Stimulated activated CD4-positive, alpha-beta T cell treated with anti-CD3 and anti-CD28 coated beads, Interleukin-4, amount 100 ng/mL, for 4 hours (primary cell): ENCODE measurements around the gene RAB17.

Source experiments
- DNase-seq, 2 experiments: peaks; one replicate each; pipeline ENCODE4 v3.0.0-alpha.2; 2020

RAB17 gene

GRCh38 chr2:237575869-237576862 lies 14.4 kb downstream of the RAB17 start:
- no peak for DNase-seq

- DNase-seq, result no peak
These were observed 15.4 kb downstream of the RAB17 start for GRCh38 chr2:237574894-237575868.

- DNase-seq, result no peak
These were observed 16.1 kb downstream of the RAB17 start for GRCh38 chr2:237574467-237574866.

GRCh38 chr2:237573721-237574415 lies 16.7 kb downstream of the RAB17 start:
- no peak for DNase-seq

- no peak for DNase-seq
These were observed 17.8 kb downstream of the RAB17 start for GRCh38 chr2:237572742-237573101.

- DNase-seq, result peak; percentile 78 to 92
These were observed 18.4 kb downstream of the RAB17 start for GRCh38 chr2:237572021-237572741.

- DNase-seq, result no peak
These were observed 19.0 kb downstream of the RAB17 start for GRCh38 chr2:237571551-237571950.

GRCh38 chr2:237570776-237571335 lies 19.7 kb downstream of the RAB17 start:
- DNase-seq, result no peak

- no peak for DNase-seq
These were observed 20.6 kb downstream of the RAB17 start for GRCh38 chr2:237569896-237570295.

- no peak for DNase-seq
These were observed 21.5 kb downstream of the RAB17 start for GRCh38 chr2:237569041-237569440.

GRCh38 chr2:237568121-237568660 lies 22.3 kb downstream of the RAB17 start:
- no peak for DNase-seq

GRCh38 chr2:237567276-237568029 lies 23.1 kb downstream of the RAB17 start:
- no peak for DNase-seq

GRCh38 chr2:237566401-237567235 lies 23.9 kb downstream of the RAB17 start, which contains the start of gene PRLH:
Gene PRLH, plus strand, starts transcription at chr2:237566574. Its CDS starts 0 bp downstream, at chr2:237566574.
- no peak for DNase-seq

GRCh38 chr2:237565974-237566373 lies 24.6 kb downstream of the RAB17 start:
- DNase-seq, result no peak

GRCh38 chr2:237564526-237565131 lies 25.9 kb downstream of the RAB17 start:
- no peak for DNase-seq

GRCh38 chr2:237563816-237564215 lies 26.7 kb downstream of the RAB17 start:
- no peak for DNase-seq

- DNase-seq, result no peak
These were observed 29.3 kb downstream of the RAB17 start for GRCh38 chr2:237561221-237561620.

GRCh38 chr2:237558961-237559641 lies 31.4 kb downstream of the RAB17 start:
- no peak for DNase-seq

- no peak for DNase-seq
These were observed 32.9 kb downstream of the RAB17 start for GRCh38 chr2:237557633-237558015.
